HEK293T (cell line): ENCODE data around the gene FBXO28.

ENCODE experiments used
- CTCF ChIA-PET: fragments of 350-600 bp; formaldehyde crosslinking; extraction: SDS; loops from one replicate; lab custom pipeline; 2021; ENCODE audit warnings: antibody characterized with exemption, inconsistent platforms; lab: Yijun Ruan, JAX
- POLR2A ChIA-PET: fragments of 350-600 bp; formaldehyde crosslinking; extraction: SDS; loops from one replicate; lab custom pipeline; 2020; ENCODE audit warnings: antibody characterized with exemption, inconsistent platforms; lab: Yijun Ruan, JAX
- DNase-seq: peaks from one replicate; pipeline ENCODE4 v3.0.0; 2012; ENCODE audit warnings: mixed read lengths; ENCODE audit errors: extremely low spot score
- ARNT ChIP-seq: fragments of 450-650 bp; IDR thresholded peaks from 2 replicates; pipeline ENCODE4 v1.6.1; 2017; ENCODE audit warnings: mild to moderate bottlenecking
- BHLHE40 ChIP-seq: fragments of 450-650 bp; IDR thresholded peaks from 2 replicates; pipeline ENCODE4 v1.6.1; 2016; ENCODE audit warnings: mild to moderate bottlenecking, moderate library complexity, borderline replicate concordance
- CTBP1 ChIP-seq: fragments of 450-650 bp; IDR thresholded peaks from 2 replicates; pipeline ENCODE4 v1.6.1; 2016; ENCODE audit warnings: borderline replicate concordance
- ELF4 ChIP-seq: fragments of 450-650 bp; IDR thresholded peaks from 2 replicates; pipeline ENCODE4 v1.6.1; 2017; ENCODE audit warnings: antibody characterized with exemption
- FOXA1 ChIP-seq: fragments of 450-650 bp; IDR thresholded peaks from 2 replicates; pipeline ENCODE4 v1.6.1; 2016; ENCODE audit warnings: mild to moderate bottlenecking
- FOXK2 ChIP-seq: fragments of 450-650 bp; IDR thresholded peaks from 2 replicates; pipeline ENCODE4 v1.6.1; 2016; ENCODE audit warnings: mild to moderate bottlenecking
- FOXM1 ChIP-seq: fragments of 450-650 bp; IDR thresholded peaks from 2 replicates; pipeline ENCODE4 v1.6.1; 2017; ENCODE audit warnings: mild to moderate bottlenecking, borderline replicate concordance
- HDGF ChIP-seq: fragments of 450-650 bp; IDR thresholded peaks from 2 replicates; pipeline ENCODE4 v1.6.1; 2017; ENCODE audit warnings: antibody characterized with exemption, borderline replicate concordance
- L3MBTL2 ChIP-seq: fragments of 450-650 bp; conservative IDR thresholded peaks from 2 replicates; pipeline ENCODE4 v1.6.1; 2016; ENCODE audit warnings: mild to moderate bottlenecking
- LEF1 ChIP-seq: fragments of 450-650 bp; IDR thresholded peaks from 2 replicates; pipeline ENCODE4 v1.6.1; 2017; ENCODE audit warnings: mild to moderate bottlenecking, borderline replicate concordance
- NFRKB ChIP-seq: fragments of 450-650 bp; IDR thresholded peaks from 2 replicates; pipeline ENCODE4 v1.6.1; 2016; ENCODE audit warnings: mild to moderate bottlenecking, moderate library complexity
- SP1 ChIP-seq: fragments of 450-650 bp; IDR thresholded peaks from 2 replicates; pipeline ENCODE4 v1.6.1; 2017
- SUZ12 ChIP-seq: fragments of 450-650 bp; IDR thresholded peaks from 2 replicates; pipeline ENCODE4 v1.6.1; 2016; ENCODE audit warnings: mild to moderate bottlenecking
- TARDBP ChIP-seq: fragments of 450-650 bp; IDR thresholded peaks from 2 replicates; pipeline ENCODE4 v1.6.1; 2016
- ZNF384 ChIP-seq: fragments of 450-650 bp; IDR thresholded peaks from 2 replicates; pipeline ENCODE4 v1.6.1; 2016
- TF ChIP-seq, protein P1 (sequence below): fragments of 450-650 bp; IDR thresholded peaks from 2 replicates; pipeline ENCODE4 v1.6.1; 2016

FBXO28 gene

DNA sequence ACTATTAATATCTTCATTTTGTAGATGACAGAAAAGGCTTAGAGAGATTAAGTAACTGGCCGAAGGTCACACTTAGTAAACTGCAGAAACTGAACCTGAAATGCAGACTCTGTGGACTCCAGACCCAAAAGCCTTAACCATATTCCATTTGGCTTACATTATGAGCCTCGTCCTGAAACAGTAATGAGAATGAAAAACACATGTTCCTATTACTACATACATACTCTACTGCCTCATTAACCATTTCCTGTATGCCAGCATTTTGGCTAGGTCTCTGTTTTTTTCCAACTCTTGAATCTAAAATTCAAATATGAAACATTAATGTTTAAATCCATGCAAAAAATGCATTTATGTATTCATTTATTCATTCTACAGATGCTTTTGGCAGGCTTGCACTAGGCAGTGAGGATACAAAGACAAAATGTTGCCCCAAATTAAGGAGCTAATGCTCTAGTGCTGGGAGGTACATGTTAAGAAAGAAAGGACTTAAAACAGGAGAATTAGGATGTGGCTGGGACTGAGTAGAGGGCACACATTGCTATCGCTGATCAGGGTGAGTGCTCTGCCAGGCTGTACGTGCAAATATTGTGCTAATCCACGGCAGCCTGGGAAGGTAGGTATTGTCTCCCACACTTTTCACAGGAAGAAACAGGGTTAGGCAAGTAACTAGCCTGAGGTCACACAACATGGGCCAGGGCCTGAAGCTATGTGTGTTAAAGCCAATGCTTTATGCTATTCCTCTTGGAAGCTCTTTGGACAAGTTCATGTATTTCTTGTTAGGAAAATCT lies 83.1 kb downstream of the FBXO28 start:
- TF ChIP-seq SUZ12 (no peak), FOXM1 (no peak), FOXA1 (no peak), SP1 (no peak), NFRKB (no peak), ARNT (no peak), TARDBP (no peak), BHLHE40 (no peak), FOXK2 (no peak), HDGF (no peak), CTBP1 (no peak), ZNF384 (no peak)
- no peak for DNase-seq
- ChIA-PET POLR2A (no interaction called here), CTCF (no interaction called here)

DNA sequence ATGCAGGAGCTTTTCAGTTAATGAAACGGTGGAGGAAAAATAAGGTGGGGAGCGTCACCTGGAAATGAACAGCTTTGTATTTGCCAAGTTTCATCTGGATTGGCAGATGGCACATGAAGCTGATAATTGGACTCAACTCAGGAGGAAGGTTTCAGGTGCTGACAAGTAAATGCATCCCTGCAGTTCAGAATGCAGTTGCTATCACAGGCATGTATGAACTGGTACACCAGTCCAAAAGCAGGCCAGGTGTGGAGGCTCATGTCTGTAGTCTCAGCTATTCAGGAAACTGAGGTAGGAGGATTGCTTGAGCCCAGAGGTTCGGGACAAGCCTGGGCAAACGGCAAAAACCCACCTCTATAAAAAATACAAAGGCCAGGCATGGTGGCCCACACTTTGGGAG lies 84.7 kb downstream of the FBXO28 start:
- no peak for DNase-seq
- ChIA-PET POLR2A (interaction anchor here (1.3 kb wide), 1 partner anchor 15 kb away, joined by 4 read pairs; the partner anchor contains the start of gene DEGS1), CTCF (no interaction called here)
- TF ChIP-seq CTBP1 (no peak), SUZ12 (no peak), FOXM1 (no peak), FOXK2 (no peak), L3MBTL2 (no peak), LEF1 (no peak), HDGF (no peak), BHLHE40 (no peak), TARDBP (no peak), SP1 (no peak), ELF4 (no peak), ARNT (no peak), ZNF384 (no peak)
- TF ChIP-seq, protein P1, sequence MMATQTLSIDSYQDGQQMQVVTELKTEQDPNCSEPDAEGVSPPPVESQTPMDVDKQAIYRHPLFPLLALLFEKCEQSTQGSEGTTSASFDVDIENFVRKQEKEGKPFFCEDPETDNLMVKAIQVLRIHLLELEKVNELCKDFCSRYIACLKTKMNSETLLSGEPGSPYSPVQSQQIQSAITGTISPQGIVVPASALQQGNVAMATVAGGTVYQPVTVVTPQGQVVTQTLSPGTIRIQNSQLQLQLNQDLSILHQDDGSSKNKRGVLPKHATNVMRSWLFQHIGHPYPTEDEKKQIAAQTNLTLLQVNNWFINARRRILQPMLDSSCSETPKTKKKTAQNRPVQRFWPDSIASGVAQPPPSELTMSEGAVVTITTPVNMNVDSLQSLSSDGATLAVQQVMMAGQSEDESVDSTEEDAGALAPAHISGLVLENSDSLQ, result no peak

DNA sequence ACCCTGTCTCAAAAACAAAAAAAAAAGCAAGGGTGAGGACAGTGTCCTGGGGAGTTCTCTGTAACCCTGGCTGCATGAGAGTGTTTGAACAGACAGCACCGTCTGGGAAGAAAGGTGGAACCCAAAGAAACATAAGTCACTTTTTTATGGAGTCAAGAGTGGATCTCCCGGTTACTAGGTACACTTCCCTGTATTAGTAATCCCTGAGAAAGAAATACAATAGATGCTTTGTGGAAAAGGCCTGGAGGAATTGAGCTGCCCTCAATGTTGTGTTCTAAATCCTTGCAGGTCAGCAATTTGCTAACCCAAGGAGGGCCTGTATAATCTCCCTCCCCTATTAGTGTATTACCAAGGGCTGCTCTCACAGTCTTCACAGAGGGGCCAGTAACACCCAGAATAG lies 85.8 kb downstream of the FBXO28 start:
- TF ChIP-seq L3MBTL2 (no peak), SUZ12 (no peak), HDGF (no peak), ZNF384 (no peak), CTBP1 (no peak), BHLHE40 (no peak), TARDBP (no peak), FOXK2 (no peak), ARNT (no peak), ELF4 (no peak), SP1 (no peak), FOXA1 (no peak), FOXM1 (no peak), NFRKB (no peak), LEF1 (no peak)
- TF ChIP-seq, protein P1, result no peak
- ChIA-PET CTCF (no interaction called here), POLR2A (interaction anchor here (0.6 kb wide), 1 partner anchor 13 kb away, joined by 3 read pairs; no protein-coding TSS in a partner anchor)
- DNase-seq, result no peak

DNA sequence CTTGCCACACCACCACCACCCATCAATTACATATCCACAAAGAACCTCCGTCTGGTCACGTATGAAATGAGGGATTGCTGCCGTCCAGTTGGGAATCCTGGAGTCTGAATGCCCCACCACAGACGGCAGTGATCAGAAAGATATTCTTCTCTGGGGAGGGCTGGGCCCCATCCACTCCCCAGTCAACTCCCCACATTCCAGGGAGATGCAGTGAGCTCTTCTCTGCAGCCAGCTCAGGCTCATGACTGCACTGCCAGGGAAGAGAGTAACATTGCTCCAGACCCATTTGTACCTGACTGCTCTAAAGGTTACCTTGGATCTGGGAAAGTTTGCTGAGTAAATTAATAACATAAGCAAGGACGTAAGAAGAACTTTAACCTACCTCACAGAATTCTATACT lies 87.5 kb downstream of the FBXO28 start:
- no peak for TF ChIP-seq NFRKB
- no peak for TF ChIP-seq CTBP1
- no peak for TF ChIP-seq FOXM1
- TF ChIP-seq ZNF384, result no peak
- TF ChIP-seq SP1, result no peak
- no peak for TF ChIP-seq SUZ12
- no peak for TF ChIP-seq TARDBP
- TF ChIP-seq, protein P1, result no peak
- TF ChIP-seq LEF1, result no peak
- no peak for TF ChIP-seq FOXK2
- TF ChIP-seq FOXA1, result no peak
- no peak for TF ChIP-seq ARNT
- POLR2A ChIA-PET, result no interaction called here
- no peak for DNase-seq
- CTCF ChIA-PET, result no interaction called here

DNA sequence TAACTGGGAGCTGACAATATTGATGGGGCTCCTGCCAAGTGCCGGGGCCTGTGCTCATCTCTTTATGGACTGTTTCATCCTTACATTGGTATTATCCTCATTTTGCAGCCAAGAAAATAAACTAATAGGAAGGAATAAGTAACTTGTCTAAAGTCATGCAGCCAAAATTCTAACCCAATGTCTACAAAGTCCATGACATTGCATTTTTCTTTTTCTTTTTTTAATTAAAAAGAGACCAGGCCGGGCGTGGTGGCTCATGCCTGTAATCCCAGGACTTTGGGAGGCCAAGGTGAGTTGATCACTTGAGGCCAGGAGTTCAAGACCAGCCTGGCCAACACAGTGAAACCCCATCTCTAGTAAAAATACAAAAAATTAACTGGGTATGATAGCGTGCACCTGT lies 87.9 kb downstream of the FBXO28 start:
- ChIA-PET POLR2A (no interaction called here), CTCF (no interaction called here)
- DNase-seq, result no peak
- TF ChIP-seq SUZ12 (no peak), SP1 (no peak), ELF4 (no peak), TARDBP (no peak), ARNT (no peak), FOXM1 (no peak), ZNF384 (no peak), FOXA1 (no peak), BHLHE40 (no peak), NFRKB (no peak), FOXK2 (no peak), LEF1 (no peak)
- TF ChIP-seq, protein P1, result no peak
